Measurements from ENCODE around the gene PLD6.

- TF ChIP-seq, protein P1, sequence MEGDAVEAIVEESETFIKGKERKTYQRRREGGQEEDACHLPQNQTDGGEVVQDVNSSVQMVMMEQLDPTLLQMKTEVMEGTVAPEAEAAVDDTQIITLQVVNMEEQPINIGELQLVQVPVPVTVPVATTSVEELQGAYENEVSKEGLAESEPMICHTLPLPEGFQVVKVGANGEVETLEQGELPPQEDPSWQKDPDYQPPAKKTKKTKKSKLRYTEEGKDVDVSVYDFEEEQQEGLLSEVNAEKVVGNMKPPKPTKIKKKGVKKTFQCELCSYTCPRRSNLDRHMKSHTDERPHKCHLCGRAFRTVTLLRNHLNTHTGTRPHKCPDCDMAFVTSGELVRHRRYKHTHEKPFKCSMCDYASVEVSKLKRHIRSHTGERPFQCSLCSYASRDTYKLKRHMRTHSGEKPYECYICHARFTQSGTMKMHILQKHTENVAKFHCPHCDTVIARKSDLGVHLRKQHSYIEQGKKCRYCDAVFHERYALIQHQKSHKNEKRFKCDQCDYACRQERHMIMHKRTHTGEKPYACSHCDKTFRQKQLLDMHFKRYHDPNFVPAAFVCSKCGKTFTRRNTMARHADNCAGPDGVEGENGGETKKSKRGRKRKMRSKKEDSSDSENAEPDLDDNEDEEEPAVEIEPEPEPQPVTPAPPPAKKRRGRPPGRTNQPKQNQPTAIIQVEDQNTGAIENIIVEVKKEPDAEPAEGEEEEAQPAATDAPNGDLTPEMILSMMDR (IDR thresholded peaks at IDR 0.05) = no peak
- TF ChIP-seq POLR2A (IDR thresholded peaks at IDR 0.05) = no peak
- TF ChIP-seq POLR2AphosphoS5 (IDR thresholded peaks at IDR 0.05) = no peak
Observed at GRCh38 chr17:17207998-17208397, 1.9 kb upstream of the PLD6 start.

All from upper lobe of left lung (tissue), 4 donors.